ENCODE results near the gene NAA40.

NAA40 gene

DNA sequence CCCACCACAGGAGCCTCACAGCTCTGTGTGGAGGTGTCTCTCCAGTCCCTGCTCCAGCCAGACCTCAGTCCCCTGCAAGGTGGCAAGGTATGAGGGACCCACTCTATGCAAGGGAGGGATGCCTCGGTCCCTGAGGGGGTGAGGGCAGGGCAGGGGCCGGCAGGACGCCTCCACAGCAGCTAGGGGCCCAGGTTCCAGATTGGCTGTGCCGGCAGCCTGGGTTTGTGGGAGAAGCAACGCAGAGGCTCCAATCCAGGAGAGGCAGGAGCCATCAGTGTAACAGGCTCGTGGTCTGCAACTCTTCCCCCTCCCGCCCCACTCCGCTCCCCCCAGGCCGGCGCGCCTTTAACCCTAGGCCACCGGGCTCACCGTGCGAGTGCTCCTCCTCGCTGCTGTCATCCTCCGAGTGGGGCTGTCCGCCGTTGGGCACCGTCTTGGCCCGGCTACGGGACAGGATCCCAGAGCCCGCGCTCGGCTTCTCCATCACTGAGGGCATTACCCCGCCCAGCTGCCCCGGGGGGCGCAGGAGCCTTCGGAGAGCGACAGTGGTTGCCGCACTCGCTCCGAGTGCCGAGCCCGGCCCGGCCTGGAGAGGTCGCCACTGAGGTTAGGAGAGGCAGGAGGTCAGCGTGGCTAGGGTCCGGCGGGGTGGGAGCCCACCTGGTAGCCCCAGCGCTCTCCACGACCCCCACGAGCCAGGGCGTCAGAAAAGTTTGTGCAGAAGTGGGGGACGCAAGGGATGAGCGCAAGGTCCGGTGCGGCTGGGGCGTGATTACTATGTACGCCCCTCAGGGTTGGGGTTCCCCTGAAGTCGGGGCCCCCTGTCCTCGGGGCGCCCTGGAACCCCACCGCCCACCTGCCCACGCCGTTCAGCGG lies 22.6 kb upstream of the NAA40 start:
- H4K91ac ChIP-seq (ENCODE audit: low read length), result no peak overlapping the region
- H2AK5ac ChIP-seq (ENCODE audit: low read length, severe bottlenecking), result no peak overlapping the region
- peak overlapping the region in 1 of 2 experiments; percentile 96 for H3K14ac ChIP-seq (ENCODE audit: low read length in 2 of 2)
- H3K4me3 ChIP-seq (ENCODE audit: insufficient read depth in 1 of 2, low read depth in 1 of 2, low read length in 2 of 2), result peak overlapping the region; percentile 62 to 76
- H3K9ac ChIP-seq (ENCODE audit: low read length), result peak overlapping the region; percentile 65
- peak overlapping the region in 1 of 2 experiments; percentile 85 for H3K23ac ChIP-seq (ENCODE audit: low read length in 2 of 2)
- WGBS, result under 1% methylated on average over 55 of the region's 56 CpGs
- H3K4me2 ChIP-seq (ENCODE audit: low read length, poor library complexity, severe bottlenecking), result peak overlapping the region; percentile 61
- peak overlapping the region; percentile 81 to 84 for H3K4ac ChIP-seq (ENCODE audit: low read depth in 1 of 2, low read length in 2 of 2)
- no peak overlapping the region for H3K27ac ChIP-seq (ENCODE audit: low read length, poor library complexity, severe bottlenecking)
- H3K9me3 ChIP-seq (ENCODE audit: control insufficient read depth, low read length), result no peaks in the 10 kb centered on the region
- peak overlapping the region; percentile 58 for H2BK120ac ChIP-seq (ENCODE audit: low read depth, low read length)
- DNase-seq, result peak; percentile 60
- no peak overlapping the region for H2BK5ac ChIP-seq (ENCODE audit: low read depth, low read length, poor library complexity, severe bottlenecking)
- peak overlapping the region; percentile 29 for H2AFZ ChIP-seq (ENCODE audit: low read depth, low read length)
- peak overlapping the region; percentile 99 for H2BK15ac ChIP-seq (ENCODE audit: low read depth, poor library complexity, severe bottlenecking)
- H4K8ac ChIP-seq (ENCODE audit: low read length), result peak overlapping the region; percentile 61
- H3K79me1 ChIP-seq (replicated peaks; ENCODE audit: low read length, poor library complexity, severe bottlenecking), result peaks cover 1% of the 10 kb centered on the region
- peaks cover 0 to 34% of the 10 kb centered on the region in 2 experiments for H3K36me3 ChIP-seq (ENCODE audit: control insufficient read depth in 1 of 2, insufficient read depth in 2 of 2, low read depth in 1 of 2, low read length in 2 of 2)
- H3K4me1 ChIP-seq (ENCODE audit: control insufficient read depth, insufficient read depth, low read depth, low read length), result peaks cover 58% of the 10 kb centered on the region
- H3K27me3 ChIP-seq (ENCODE audit: control insufficient read depth in 1 of 2, insufficient read depth in 1 of 2, low read length in 2 of 2), result peaks cover 0 to 5% of the 10 kb centered on the region in 2 experiments
- H2BK12ac ChIP-seq (ENCODE audit: low read length in 2 of 2), result peak overlapping the region in 1 of 2 experiments; percentile 84
- H3K18ac ChIP-seq (ENCODE audit: low read depth in 1 of 2, low read length in 2 of 2), result peak overlapping the region; percentile 26 to 85

DNA sequence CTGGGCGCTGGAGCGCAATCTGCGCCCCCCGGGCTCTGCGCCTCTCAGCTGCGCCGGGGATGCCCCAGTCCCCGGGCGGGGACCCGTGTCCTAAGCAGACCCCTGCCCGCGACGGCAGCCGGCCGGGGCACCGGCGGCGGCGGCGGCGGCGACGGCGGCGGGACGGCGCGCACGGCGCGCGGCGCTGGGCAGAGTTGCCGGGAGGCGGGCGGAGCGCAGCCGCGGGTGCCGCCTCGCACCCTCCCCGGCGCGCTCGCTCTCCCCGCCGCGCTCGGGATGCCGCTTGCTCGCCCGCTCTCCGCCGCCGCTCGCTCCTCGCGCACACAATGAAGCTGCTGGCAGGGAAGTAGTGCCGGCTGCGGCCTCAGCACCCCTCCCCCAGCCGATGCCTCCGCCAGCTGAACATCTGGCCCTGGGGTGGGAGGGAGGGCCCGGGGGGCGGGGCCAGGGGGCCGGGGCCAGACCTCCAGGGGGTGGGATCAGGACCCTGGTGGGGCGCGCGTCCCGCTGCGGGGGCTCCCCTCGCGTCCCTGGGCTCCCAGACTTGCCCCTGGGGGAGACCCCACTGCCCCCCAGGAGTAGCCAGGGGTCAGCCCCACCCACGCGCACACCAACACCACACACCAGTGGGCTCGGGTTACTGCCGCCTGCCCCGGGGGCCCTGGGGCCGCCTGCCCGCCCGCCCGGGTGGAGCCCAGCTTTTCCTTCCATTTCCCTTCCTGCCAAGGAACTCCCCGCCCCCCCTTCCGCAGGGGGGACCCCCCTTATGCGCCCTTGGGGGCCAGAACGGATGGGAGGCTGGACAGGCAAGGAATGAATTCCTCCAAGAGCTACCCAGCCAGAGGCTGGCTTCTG lies 21.7 kb upstream of the NAA40 start, which contains the start of gene RCOR2:
RCOR2 (minus strand) TSS at position 328 of the 855 bp plus-strand sequence. CDS start 708 bp downstream, outside the sequence.
- peak within 1 kb of the TSS; percentile 62 to 76 for H3K4me3 ChIP-seq (ENCODE audit: insufficient read depth in 1 of 2, low read depth in 1 of 2, low read length in 2 of 2)
- DNase-seq, result peak; percentile 85
- peaks cover 0 to 26% of the 10 kb centered on the region in 2 experiments for H3K36me3 ChIP-seq (ENCODE audit: control insufficient read depth in 1 of 2, insufficient read depth in 2 of 2, low read depth in 1 of 2, low read length in 2 of 2)
- peak within 1 kb of the TSS; percentile 84 to 97 for H3K4ac ChIP-seq (ENCODE audit: low read depth in 1 of 2, low read length in 2 of 2)
- H3K23ac ChIP-seq (ENCODE audit: low read length in 2 of 2), result peak within 1 kb of the TSS in 1 of 2 experiments; percentile 85
- peak within 1 kb of the TSS; percentile 58 for H2BK120ac ChIP-seq (ENCODE audit: low read depth, low read length)
- H2AFZ ChIP-seq (ENCODE audit: low read depth, low read length), result peak within 1 kb of the TSS; percentile 29
- H2BK12ac ChIP-seq (ENCODE audit: low read length in 2 of 2), result peak within 1 kb of the TSS; percentile 1 to 98
- no peak within 1 kb of the TSS for H2BK5ac ChIP-seq (ENCODE audit: low read depth, low read length, poor library complexity, severe bottlenecking)
- H3K4me2 ChIP-seq (ENCODE audit: low read length, poor library complexity, severe bottlenecking), result peak within 1 kb of the TSS; percentile 90
- H3K14ac ChIP-seq (ENCODE audit: low read length in 2 of 2), result peak within 1 kb of the TSS in 1 of 2 experiments; percentile 74
- peaks cover 0 to 10% of the 10 kb centered on the region in 2 experiments for H3K27me3 ChIP-seq (ENCODE audit: control insufficient read depth in 1 of 2, insufficient read depth in 1 of 2, low read length in 2 of 2)
- no peaks in the 10 kb centered on the region for H3K9me3 ChIP-seq (ENCODE audit: control insufficient read depth, low read length)
- H3K9ac ChIP-seq (ENCODE audit: low read length), result peak within 1 kb of the TSS; percentile 73
- H3K18ac ChIP-seq (ENCODE audit: low read depth in 1 of 2, low read length in 2 of 2), result peak within 1 kb of the TSS; percentile 26 to 96
- H2AK5ac ChIP-seq (ENCODE audit: low read length, severe bottlenecking), result peak within 1 kb of the TSS; percentile 12
- H3K4me1 ChIP-seq (ENCODE audit: control insufficient read depth, insufficient read depth, low read depth, low read length), result peaks cover 55% of the 10 kb centered on the region
- peak within 1 kb of the TSS; percentile 96 for H4K91ac ChIP-seq (ENCODE audit: low read length)
- under 1% methylated on average over 41 of the region's 85 CpGs for WGBS
- H3K79me1 ChIP-seq (replicated peaks; ENCODE audit: low read length, poor library complexity, severe bottlenecking), result peaks cover 1% of the 10 kb centered on the region
- peak within 1 kb of the TSS; percentile 99 for H2BK15ac ChIP-seq (ENCODE audit: low read depth, poor library complexity, severe bottlenecking)
- peak within 1 kb of the TSS; percentile 23 for H3K27ac ChIP-seq (ENCODE audit: low read length, poor library complexity, severe bottlenecking)
- peak within 1 kb of the TSS; percentile 98 for H4K8ac ChIP-seq (ENCODE audit: low read length)

DNA sequence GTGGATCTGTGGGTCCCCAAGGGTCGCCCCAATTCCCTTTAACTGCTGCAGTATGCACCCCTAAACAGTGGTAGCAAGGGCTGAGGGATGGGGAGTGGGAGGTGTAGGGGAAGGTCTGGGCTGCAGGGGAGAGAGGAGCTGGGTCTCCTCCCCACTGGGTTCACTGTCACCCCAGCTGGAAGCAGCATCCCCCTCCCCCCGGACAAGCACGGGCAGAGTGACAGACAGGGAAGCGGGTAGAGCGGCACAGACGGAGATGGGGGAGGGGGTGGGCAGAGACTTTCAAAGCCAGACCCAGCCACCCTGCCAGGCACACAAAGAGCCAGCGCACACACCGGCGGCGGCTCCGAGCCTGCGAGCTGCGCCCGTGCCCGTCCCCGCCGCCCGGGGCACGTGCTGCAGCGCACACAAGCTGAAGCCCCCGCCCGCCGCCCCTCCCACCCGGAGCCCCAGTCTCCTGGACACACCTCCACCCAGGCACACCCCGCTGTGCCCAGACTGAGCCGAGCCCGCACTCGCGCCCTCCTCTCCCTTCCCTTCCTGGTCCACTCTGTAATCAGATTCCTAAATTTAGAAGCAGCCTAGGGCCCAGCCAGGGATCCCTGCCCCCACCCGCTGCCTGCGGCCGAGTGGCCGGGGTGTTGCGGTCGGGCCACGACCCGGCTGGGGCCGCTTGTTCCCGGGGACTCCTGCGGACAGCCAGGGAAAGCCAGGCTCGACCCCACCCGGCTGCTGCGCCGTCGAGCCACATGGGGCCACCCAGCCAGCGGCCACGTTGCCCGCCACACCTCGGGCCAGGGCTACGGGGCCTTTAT lies 20.9 kb upstream of the NAA40 start:
- peak overlapping the region; percentile 58 for H2BK120ac ChIP-seq (ENCODE audit: low read depth, low read length)
- H3K4me2 ChIP-seq (ENCODE audit: low read length, poor library complexity, severe bottlenecking), result peak overlapping the region; percentile 90
- peak; percentile 70 for DNase-seq
- H3K18ac ChIP-seq (ENCODE audit: low read depth in 1 of 2, low read length in 2 of 2), result peak overlapping the region; percentile 25 to 96
- H3K4ac ChIP-seq (ENCODE audit: low read depth in 1 of 2, low read length in 2 of 2), result peak overlapping the region; percentile 84 to 97
- peaks cover 55% of the 10 kb centered on the region for H3K4me1 ChIP-seq (ENCODE audit: control insufficient read depth, insufficient read depth, low read depth, low read length)
- H3K9ac ChIP-seq (ENCODE audit: low read length), result peak overlapping the region; percentile 73
- H3K36me3 ChIP-seq (ENCODE audit: control insufficient read depth in 1 of 2, insufficient read depth in 2 of 2, low read depth in 1 of 2, low read length in 2 of 2), result peaks cover 0 to 17% of the 10 kb centered on the region in 2 experiments
- H2AFZ ChIP-seq (ENCODE audit: low read depth, low read length), result no peak overlapping the region
- H4K91ac ChIP-seq (ENCODE audit: low read length), result peak overlapping the region; percentile 96
- H3K14ac ChIP-seq (ENCODE audit: low read length in 2 of 2), result peak overlapping the region in 1 of 2 experiments; percentile 75
- H4K8ac ChIP-seq (ENCODE audit: low read length), result peak overlapping the region; percentile 98
- no peaks in the 10 kb centered on the region for H3K9me3 ChIP-seq (ENCODE audit: control insufficient read depth, low read length)
- H3K4me3 ChIP-seq (ENCODE audit: insufficient read depth in 1 of 2, low read depth in 1 of 2, low read length in 2 of 2), result peak overlapping the region; percentile 62 to 69
- H3K23ac ChIP-seq (ENCODE audit: low read length in 2 of 2), result peak overlapping the region in 1 of 2 experiments; percentile 41
- WGBS, result 1% methylated on average over 45 of the region's 50 CpGs
- peak overlapping the region; percentile 59 for H3K27ac ChIP-seq (ENCODE audit: low read length, poor library complexity, severe bottlenecking)
- H2AK5ac ChIP-seq (ENCODE audit: low read length, severe bottlenecking), result peak overlapping the region; percentile 12
- H3K27me3 ChIP-seq (ENCODE audit: control insufficient read depth in 1 of 2, insufficient read depth in 1 of 2, low read length in 2 of 2), result peaks cover 3 to 14% of the 10 kb centered on the region in 2 experiments
- no peaks in the 10 kb centered on the region for H3K79me1 ChIP-seq (replicated peaks; ENCODE audit: low read length, poor library complexity, severe bottlenecking)
- H2BK15ac ChIP-seq (ENCODE audit: low read depth, poor library complexity, severe bottlenecking), result peak overlapping the region; percentile 92
- H2BK12ac ChIP-seq (ENCODE audit: low read length in 2 of 2), result peak overlapping the region; percentile 14 to 98
- no peak overlapping the region for H2BK5ac ChIP-seq (ENCODE audit: low read depth, low read length, poor library complexity, severe bottlenecking)

Measured in mesenchymal stem cell (in vitro differentiated cells and primary cell).